ENCODE results near the gene FHOD1. TPM values are rescaled to one million over a fixed set of nuclear protein-coding genes. Genes with fewer than 3 reads are reported as not detected.

Gene FHOD1
- total RNA-seq, 1 donor from 2014 or later: 18.0 TPM

DNA sequence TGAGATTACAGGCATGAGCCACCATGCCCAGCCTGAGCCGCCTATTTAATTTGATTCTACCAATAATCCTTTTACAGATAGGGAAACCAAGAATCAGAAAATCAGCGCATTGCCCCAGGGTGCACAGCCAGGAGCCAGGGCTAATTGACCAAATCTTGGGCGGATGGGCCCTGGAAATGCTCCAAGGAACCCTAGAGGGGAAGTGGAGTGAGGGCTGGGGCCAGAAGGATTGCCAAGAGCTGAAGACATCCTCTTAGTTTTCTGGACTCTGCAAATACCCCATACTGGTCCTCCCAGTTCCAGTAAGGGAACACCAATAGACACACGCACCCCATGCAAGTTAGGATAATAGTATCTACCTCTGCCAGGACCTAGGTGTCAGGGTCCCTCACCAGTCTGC is 3.8 kb downstream of the FHOD1 start:
- Histone ChIP-seq H3K27me3 (ENCODE audit: low read depth) (peaks cover under 1% of the 10 kb centered on the region), H3K4me3 (no peak overlapping the region), H3K4me1 (peaks cover 86% of the 10 kb centered on the region), H3K27ac (replicated peaks) (peak overlapping the region; percentile 98), H3K36me3 (peaks cover 15% of the 10 kb centered on the region), H3K9me3 (replicated peaks) (no peaks in the 10 kb centered on the region)
- intact Hi-C loops (cut with micrococcal nuclease): loop anchor here (5.0 kb wide), 1 partner anchor 994 kb away; the partner anchor contains the start of gene ESRP2
- no peak for DNase-seq
- no peak for TF ChIP-seq CTCF (IDR thresholded peaks at IDR 0.05; ENCODE audit: borderline replicate concordance)

DNA sequence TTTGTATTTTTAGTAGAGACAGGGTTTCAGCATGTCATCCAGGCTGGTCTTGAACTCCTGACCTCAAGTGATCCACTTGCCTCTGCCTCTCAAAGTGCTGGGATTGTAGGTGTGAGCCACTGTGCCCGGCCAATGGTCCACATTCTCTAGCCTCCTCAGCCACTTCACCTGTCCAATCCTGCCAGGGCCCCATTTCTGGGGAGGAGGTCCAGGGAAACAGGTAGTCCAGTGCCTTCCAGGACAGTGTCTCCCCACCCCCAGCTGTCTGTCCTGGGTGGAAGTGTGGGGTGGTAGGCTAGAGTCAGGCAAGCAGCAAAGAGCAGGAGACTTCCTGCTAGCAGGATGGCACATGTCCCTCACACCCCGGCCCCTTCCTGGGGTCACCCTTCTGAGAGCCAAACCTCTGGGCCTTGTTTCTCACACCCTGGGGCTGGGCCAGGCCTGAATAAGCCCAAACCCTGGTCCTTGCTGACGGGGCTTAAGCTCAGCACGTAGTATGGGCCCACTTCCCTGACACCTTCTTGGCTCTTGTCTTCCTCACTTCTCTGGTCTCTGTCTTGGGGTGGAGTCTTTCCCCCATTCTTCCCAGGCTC is 5.0 kb downstream of the FHOD1 start:
- intact Hi-C loops (cut with micrococcal nuclease): loop anchor here (5.0 kb wide), 1 partner anchor 995 kb away; the partner anchor contains the start of gene ESRP2
- no peak overlapping the region for H3K4me3 ChIP-seq
- peaks cover 75% of the 10 kb centered on the region for H3K4me1 ChIP-seq

GRCh38 chr16:67241008-67241900 is 6.0 kb downstream of the FHOD1 start:
- H3K4me1 ChIP-seq: peaks cover 66% of the 10 kb centered on the region
- H3K4me3 ChIP-seq: peak overlapping the region; percentile 12
- no peaks in the 10 kb centered on the region for H3K27me3 ChIP-seq (ENCODE audit: low read depth)
- no peaks in the 10 kb centered on the region for H3K9me3 ChIP-seq (replicated peaks)
- no peak for TF ChIP-seq CTCF (IDR thresholded peaks at IDR 0.05; ENCODE audit: borderline replicate concordance)
- H3K27ac ChIP-seq (replicated peaks): peak overlapping the region; percentile 98
- DNase-seq: peak; percentile 81
- intact Hi-C loops (cut with micrococcal nuclease): loop anchor here (5.0 kb wide), 1 partner anchor 996 kb away; the partner anchor contains the start of gene ESRP2
- peaks cover 36% of the 10 kb centered on the region for H3K36me3 ChIP-seq

More for the DNA sequence above, 5.0 kb downstream of the FHOD1 start:
- no peak for TF ChIP-seq CTCF (IDR thresholded peaks at IDR 0.05; ENCODE audit: borderline replicate concordance)
- peaks cover 27% of the 10 kb centered on the region for H3K36me3 ChIP-seq
- no peak for DNase-seq
- no peaks in the 10 kb centered on the region for H3K9me3 ChIP-seq (replicated peaks)
- no peaks in the 10 kb centered on the region for H3K27me3 ChIP-seq (ENCODE audit: low read depth)
- peak overlapping the region; percentile 98 for H3K27ac ChIP-seq (replicated peaks)

DNA sequence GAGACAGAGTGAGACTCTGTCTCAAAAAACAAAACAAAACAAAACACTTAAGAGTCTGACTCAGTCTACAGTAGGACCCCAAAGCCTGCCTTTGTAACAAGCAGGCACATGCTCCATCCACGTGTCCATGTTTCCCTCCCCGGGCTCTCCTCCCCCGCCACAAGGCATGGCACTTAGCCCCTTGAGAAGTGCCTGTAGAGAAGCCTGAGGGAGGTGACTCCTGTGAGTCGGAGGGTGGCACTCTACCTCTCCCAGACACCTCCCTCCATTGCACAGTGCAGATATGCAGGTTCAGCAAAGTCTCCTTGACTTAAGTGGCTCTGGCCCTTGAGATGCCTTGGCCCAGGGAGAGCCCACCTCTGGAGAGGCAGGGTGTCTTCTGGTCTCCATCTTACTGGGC is 6.8 kb downstream of the FHOD1 start:
- Histone ChIP-seq H3K4me3 (peak overlapping the region; percentile 12), H3K27ac (replicated peaks) (peak overlapping the region; percentile 98)

More for the DNA sequence above, 6.8 kb downstream of the FHOD1 start:
- TF ChIP-seq CTCF (IDR thresholded peaks at IDR 0.05; ENCODE audit: borderline replicate concordance): no peak
- DNase-seq: no peak
- Histone ChIP-seq H3K4me1 (peaks cover 58% of the 10 kb centered on the region), H3K36me3 (peaks cover 44% of the 10 kb centered on the region), H3K9me3 (replicated peaks) (no peaks in the 10 kb centered on the region), H3K27me3 (ENCODE audit: low read depth) (no peaks in the 10 kb centered on the region)
- intact Hi-C loops (cut with micrococcal nuclease): loop anchor here (5.0 kb wide), 1 partner anchor 997 kb away; the partner anchor contains the start of gene ESRP2
